GM12873 (cell line): Measurements from ENCODE around the gene MRPL22.

Experiments
- TF ChIP-seq, protein P1 (sequence below): IDR thresholded peaks from 2 replicates; pipeline ENCODE4 v1.5.1; 2012; ENCODE audit warnings: low read depth, mild to moderate bottlenecking, moderate library complexity, low read length, control low read depth; ENCODE audit not compliant: insufficient read depth; ENCODE audit errors: missing control alignments

MRPL22 gene

DNA sequence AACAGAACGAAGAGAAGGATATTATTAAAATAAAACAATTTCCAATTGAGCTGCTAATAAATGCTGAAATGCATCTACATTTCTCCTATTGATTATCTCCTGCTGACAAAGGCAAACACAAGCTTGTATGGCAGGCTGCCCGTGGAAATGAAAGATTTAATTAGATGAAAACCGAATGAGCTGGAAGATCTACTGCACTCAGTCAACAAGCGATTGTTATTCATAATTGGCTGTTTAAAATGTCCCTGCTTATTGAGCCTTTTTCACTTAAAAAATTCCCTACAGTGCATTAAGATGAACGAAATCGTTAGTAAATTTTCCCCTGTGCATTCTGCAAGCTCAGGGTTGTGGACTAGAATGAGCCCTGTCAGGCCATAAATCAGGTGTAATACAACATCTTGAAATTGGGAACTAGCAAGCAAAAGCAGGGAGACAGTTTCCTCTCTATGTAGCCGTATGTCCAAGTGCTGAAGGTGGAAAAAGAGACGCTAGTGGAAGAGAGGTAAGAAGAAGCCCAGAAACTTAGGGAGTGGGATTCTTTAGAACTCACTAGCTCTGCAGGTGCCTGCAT lies 44.2 kb downstream of the MRPL22 start:
- TF ChIP-seq, protein P1, sequence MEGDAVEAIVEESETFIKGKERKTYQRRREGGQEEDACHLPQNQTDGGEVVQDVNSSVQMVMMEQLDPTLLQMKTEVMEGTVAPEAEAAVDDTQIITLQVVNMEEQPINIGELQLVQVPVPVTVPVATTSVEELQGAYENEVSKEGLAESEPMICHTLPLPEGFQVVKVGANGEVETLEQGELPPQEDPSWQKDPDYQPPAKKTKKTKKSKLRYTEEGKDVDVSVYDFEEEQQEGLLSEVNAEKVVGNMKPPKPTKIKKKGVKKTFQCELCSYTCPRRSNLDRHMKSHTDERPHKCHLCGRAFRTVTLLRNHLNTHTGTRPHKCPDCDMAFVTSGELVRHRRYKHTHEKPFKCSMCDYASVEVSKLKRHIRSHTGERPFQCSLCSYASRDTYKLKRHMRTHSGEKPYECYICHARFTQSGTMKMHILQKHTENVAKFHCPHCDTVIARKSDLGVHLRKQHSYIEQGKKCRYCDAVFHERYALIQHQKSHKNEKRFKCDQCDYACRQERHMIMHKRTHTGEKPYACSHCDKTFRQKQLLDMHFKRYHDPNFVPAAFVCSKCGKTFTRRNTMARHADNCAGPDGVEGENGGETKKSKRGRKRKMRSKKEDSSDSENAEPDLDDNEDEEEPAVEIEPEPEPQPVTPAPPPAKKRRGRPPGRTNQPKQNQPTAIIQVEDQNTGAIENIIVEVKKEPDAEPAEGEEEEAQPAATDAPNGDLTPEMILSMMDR, result no peak

DNA sequence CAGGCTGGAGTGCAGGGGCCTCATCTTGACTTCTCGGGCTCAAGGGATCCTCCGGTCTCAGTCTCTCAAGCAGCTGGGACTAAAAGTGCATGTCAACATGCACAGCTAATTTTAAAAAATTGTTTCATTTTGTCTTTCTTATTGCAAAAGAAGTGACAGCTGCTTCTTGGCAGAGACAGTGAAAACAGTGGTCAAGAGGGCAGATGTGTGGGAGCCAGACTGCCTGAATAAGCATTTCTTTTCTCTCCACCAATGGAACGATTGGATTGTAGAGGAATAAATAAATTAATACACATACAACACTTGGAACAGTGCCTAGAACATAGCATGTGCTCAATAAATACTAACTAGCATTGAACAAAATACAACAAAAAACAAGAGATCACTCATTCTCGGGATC lies 45.3 kb downstream of the MRPL22 start:
- TF ChIP-seq, protein P1, result no peak

- TF ChIP-seq, protein P1, result no peak
Observed at GRCh38 chr5:154989626-154990025, 48.8 kb downstream of the MRPL22 start.

DNA sequence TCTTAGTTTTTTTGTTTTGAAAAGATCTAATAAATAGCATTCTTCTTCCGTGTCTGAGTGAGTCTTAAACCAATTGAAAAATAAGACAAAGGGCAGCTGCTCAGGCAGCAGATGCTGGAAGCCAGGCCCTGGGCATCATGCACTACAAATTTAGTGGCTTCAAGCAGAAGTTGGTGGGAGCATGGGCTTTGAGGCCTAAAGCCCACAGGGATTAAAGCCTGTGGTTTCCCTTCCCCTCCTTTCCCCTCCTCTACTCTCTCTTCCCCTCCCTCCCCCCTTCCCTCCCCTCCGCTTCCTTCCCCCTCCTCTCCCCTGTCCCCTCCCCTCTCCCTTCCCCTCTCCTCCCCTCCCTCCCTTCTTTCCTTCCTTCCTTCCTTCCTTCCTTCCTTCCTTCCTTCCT lies 52.6 kb downstream of the MRPL22 start:
- TF ChIP-seq, protein P1, result no peak

DNA sequence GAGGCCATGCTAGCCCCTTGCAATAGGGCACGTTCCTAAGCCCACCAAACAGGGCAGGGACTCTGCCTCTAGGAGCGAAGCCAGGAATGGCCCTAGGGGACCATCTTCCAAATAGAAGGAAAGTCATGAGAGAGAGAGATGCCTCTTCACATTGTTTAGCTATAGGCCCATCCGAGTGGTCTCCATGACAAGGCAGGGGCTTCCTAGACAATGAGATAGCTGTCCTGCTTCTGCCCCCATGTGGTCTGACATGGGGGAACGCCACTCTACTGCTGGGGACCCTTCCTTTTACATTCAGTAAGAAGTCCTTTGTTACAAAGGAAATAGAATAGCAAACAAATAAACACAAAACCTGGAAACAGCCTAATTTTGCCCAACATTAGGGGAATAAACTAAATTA lies 54.8 kb downstream of the MRPL22 start:
- TF ChIP-seq, protein P1, result no peak

DNA sequence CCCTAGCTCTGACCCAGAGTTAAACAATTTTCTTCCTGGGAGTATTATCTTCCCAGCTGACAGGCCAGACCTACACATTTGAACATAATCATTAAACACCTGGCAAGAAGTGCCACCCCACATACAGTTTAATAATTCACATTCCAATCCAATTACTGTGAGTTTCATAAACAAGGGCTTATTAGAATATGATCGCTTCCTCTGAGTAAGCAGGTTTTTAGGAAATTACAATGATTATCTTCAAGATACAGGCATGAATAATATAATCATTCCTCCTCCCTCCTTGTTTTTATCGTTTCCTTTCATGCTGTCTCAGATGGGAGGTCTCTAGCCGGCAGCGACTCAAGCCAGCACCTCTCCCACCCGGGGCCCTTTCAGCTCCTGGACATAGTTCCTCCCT lies 56.9 kb downstream of the MRPL22 start:
- TF ChIP-seq, protein P1, result no peak

DNA sequence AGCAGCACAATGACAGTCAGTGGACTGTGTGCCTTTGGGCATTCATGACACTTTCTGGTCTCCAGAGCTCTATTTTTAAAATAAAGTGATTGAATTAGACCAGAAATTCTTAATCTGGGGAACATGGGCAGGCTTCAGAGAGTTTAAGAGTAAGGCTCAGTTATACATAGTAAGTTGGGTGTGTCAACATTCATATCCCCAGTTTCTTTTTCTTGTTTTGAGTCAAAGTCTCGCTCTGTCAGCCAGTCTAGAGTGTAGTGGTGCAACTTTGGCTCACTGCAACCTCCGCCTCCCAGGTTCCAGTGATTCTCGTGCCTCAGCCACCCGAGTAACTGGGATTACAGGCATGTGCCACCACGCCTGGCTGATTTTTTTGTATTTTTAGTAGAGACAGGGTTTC lies 59.0 kb downstream of the MRPL22 start:
- TF ChIP-seq, protein P1, result no peak
